ENCODE results near the gene CWC27. TPM values are rescaled to one million over a fixed set of nuclear protein-coding genes. Genes with fewer than 3 reads are reported as not detected.

The CWC27 gene
- total RNA-seq, 1 donor from 2014 or later = 29.3 TPM

GRCh38 chr5:64742821-64743220 is 25.9 kb upstream of the CWC27 start:
- no peak overlapping the region for H3K27ac Mint-ChIP-seq (ENCODE audit: unreplicated experiment)
- DNase-seq (ENCODE audit: low spot score) = no peak
- H3K4me3 Mint-ChIP-seq (ENCODE audit: unreplicated experiment) = no peak overlapping the region
- TF ChIP-seq CTCF (IDR thresholded peaks at IDR 0.05; ENCODE audit: unreplicated experiment) = no peak
- H3K36me3 Mint-ChIP-seq (ENCODE audit: low read depth, unreplicated experiment) = peaks cover 8% of the 10 kb centered on the region
- H3K9me3 Mint-ChIP-seq (ENCODE audit: unreplicated experiment) = no peaks in the 10 kb centered on the region
- H3K4me1 Mint-ChIP-seq (ENCODE audit: unreplicated experiment) = peaks cover 4% of the 10 kb centered on the region
- no peaks in the 10 kb centered on the region for H3K27me3 Mint-ChIP-seq (ENCODE audit: unreplicated experiment)

GRCh38 chr5:64744914-64745313 is 23.8 kb upstream of the CWC27 start:
- Mint-ChIP-seq H3K36me3 (ENCODE audit: low read depth, unreplicated experiment) (peaks cover 3% of the 10 kb centered on the region), H3K27me3 (ENCODE audit: unreplicated experiment) (no peaks in the 10 kb centered on the region), H3K4me3 (ENCODE audit: unreplicated experiment) (no peak overlapping the region), H3K27ac (ENCODE audit: unreplicated experiment) (peak overlapping the region; percentile 92), H3K4me1 (ENCODE audit: unreplicated experiment) (peaks cover 4% of the 10 kb centered on the region), H3K9me3 (ENCODE audit: unreplicated experiment) (no peaks in the 10 kb centered on the region)
- TF ChIP-seq CTCF (IDR thresholded peaks at IDR 0.05; ENCODE audit: unreplicated experiment) = no peak
- DNase-seq (ENCODE audit: low spot score) = no peak

- Mint-ChIP-seq H3K27ac (ENCODE audit: unreplicated experiment) (no peak overlapping the region), H3K27me3 (ENCODE audit: unreplicated experiment) (no peaks in the 10 kb centered on the region), H3K4me3 (ENCODE audit: unreplicated experiment) (no peak overlapping the region), H3K4me1 (ENCODE audit: unreplicated experiment) (peaks cover 4% of the 10 kb centered on the region), H3K36me3 (ENCODE audit: low read depth, unreplicated experiment) (peaks cover 3% of the 10 kb centered on the region), H3K9me3 (ENCODE audit: unreplicated experiment) (no peaks in the 10 kb centered on the region)
- no peak for DNase-seq (ENCODE audit: low spot score)
- no peak for TF ChIP-seq CTCF (IDR thresholded peaks at IDR 0.05; ENCODE audit: unreplicated experiment)
Measured at GRCh38 chr5:64746446-64746845, 22.3 kb upstream of the CWC27 start.

GRCh38 chr5:64749385-64749784 is 19.3 kb upstream of the CWC27 start:
- peaks cover 4% of the 10 kb centered on the region for H3K4me1 Mint-ChIP-seq (ENCODE audit: unreplicated experiment)
- TF ChIP-seq CTCF (IDR thresholded peaks at IDR 0.05; ENCODE audit: unreplicated experiment) = no peak
- peaks cover 2% of the 10 kb centered on the region for H3K36me3 Mint-ChIP-seq (ENCODE audit: low read depth, unreplicated experiment)
- H3K27ac Mint-ChIP-seq (ENCODE audit: unreplicated experiment) = no peak overlapping the region
- no peak for DNase-seq (ENCODE audit: low spot score)
- H3K27me3 Mint-ChIP-seq (ENCODE audit: unreplicated experiment) = no peaks in the 10 kb centered on the region
- no peaks in the 10 kb centered on the region for H3K9me3 Mint-ChIP-seq (ENCODE audit: unreplicated experiment)
- no peak overlapping the region for H3K4me3 Mint-ChIP-seq (ENCODE audit: unreplicated experiment)

GRCh38 chr5:64754066-64754465 is 14.7 kb upstream of the CWC27 start:
- Mint-ChIP-seq H3K4me3 (ENCODE audit: unreplicated experiment) (no peak overlapping the region), H3K27me3 (ENCODE audit: unreplicated experiment) (no peaks in the 10 kb centered on the region), H3K27ac (ENCODE audit: unreplicated experiment) (no peak overlapping the region), H3K4me1 (ENCODE audit: unreplicated experiment) (no peaks in the 10 kb centered on the region), H3K36me3 (ENCODE audit: low read depth, unreplicated experiment) (peaks cover 10% of the 10 kb centered on the region), H3K9me3 (ENCODE audit: unreplicated experiment) (no peaks in the 10 kb centered on the region)
- DNase-seq (ENCODE audit: low spot score) = no peak
- no peak for TF ChIP-seq CTCF (IDR thresholded peaks at IDR 0.05; ENCODE audit: unreplicated experiment)
